Fibroblast of peridontal ligament (primary cell): ENCODE results near the gene PUM1.
"Not testable (repeated sequence)": the region's sequence is repeated elsewhere in the genome, so short reads cannot be mapped to it uniquely, and the experiment has no call there.

Source experiments
- DNase-seq: peaks from one replicate; pipeline ENCODE4 v3.0.0-alpha.2; 2010; ENCODE audit errors: extremely low read depth

The PUM1 gene

GRCh38 chr1:30998171-30998570, 67.3 kb downstream of the PUM1 start:
- DNase-seq, result no peak

- DNase-seq, result no peak
Observed at GRCh38 chr1:30997463-30998057, 68.0 kb downstream of the PUM1 start.

DNA sequence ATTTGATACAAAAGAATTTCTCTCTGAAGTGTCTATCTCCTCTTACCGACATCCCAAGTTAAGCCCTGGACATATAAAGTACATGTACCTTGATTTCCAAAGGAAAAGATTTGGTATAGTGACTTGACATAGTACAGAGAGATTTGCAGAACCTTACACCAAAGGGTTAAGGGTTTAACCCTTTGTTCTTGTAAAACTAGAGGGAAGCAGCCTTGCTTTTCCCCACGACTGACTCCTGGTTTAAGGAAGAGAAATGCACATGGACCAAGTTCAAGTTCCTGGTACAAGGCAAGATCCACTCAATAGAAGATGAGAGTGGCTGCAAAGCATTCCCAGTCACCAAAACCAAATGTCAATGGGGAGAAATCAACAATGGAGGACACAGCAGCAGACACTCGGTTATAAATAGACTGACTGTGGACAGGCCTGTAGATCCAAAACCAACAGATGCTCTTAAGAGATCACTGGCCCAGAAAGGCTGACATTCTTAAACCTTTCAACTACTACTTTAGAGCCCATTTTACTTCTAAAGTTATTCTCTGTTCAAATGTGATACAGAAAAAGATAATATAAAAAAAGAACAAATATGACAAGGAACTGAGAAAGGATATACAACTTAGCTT, 69.4 kb downstream of the PUM1 start:
- no peak for DNase-seq

GRCh38 chr1:30991862-30992606, 73.5 kb downstream of the PUM1 start:
- DNase-seq, result no peak

GRCh38 chr1:30990591-30990990, 74.9 kb downstream of the PUM1 start:
- no peak for DNase-seq

- no peak for DNase-seq
Observed at GRCh38 chr1:30988045-30988444, 77.5 kb downstream of the PUM1 start.

- peak; percentile 39 for DNase-seq
Observed at GRCh38 chr1:30986755-30987154, 78.8 kb downstream of the PUM1 start.

GRCh38 chr1:30984991-30985503, 80.5 kb downstream of the PUM1 start:
- DNase-seq, result no peak

DNA sequence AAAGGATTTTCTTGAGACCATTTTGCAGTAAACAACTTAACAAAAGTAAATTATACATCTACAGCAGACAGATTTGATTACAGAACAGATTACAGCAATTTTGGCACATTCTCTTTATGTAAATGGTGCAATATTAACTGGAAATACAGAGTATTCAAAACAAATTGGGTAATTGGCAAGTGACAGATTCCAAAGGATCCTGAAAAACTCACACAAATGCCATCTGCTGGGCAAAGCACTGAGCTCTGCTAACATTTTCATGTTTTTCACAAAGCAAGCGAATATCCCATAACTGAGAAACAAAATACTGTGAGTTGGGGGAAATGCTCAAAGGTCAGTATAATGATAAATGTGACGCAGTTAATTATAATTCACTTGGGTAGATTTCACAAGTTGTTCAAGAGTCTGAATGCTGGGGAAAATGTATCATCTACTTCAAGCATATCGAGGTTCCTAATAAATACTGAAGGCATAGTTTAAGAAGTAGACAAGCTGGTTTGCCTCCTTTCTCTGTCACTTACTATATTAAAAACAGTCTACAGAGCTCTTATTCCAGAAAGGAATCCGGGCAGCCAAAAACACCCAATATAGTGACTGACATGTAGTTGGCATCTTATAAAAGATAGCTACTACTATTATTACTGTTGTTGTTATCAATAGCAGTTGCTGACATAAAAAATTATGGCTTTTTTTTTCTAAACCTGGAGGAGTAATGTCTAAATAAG, 81.2 kb downstream of the PUM1 start:
- peak; percentile 25 for DNase-seq

GRCh38 chr1:30982937-30983336, 82.6 kb downstream of the PUM1 start:
- peak; percentile 83 for DNase-seq

DNA sequence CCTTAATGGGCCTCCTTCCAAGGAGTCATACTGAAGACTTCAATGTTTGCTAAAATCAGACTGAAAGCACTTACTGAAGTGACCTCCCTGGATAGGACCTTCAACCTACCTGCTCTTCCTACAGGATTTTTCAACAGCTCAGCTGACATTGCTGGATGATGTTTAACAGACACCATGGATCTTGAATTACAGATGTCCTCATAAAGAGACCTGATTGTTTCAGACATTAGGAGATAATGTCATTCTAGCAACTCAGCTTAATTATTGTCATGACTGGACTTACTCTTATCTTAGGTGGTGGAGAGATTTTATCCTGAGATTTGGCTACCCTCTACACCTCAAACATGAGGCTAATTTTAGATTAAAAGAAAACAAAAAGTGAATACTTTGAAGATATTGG, 83.1 kb downstream of the PUM1 start:
- no peak for DNase-seq

DNA sequence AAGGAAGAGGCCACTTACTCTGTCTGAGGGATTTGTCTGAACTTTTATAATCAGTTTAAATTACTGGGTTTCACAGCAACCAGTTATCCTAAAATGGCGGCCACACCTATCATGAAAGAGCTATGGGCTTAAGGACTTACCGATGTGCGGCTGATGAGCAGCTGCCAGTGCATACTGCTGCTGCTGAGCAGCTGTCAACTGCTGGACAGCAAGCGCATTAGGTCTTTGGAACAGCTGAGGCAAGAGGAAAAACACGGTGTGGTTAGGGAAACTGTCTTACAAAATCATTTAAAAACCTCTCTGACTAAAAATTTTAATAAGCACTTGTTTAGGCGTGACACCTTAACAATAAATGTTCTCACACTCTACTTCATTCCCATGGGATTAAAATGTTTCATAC, 84.3 kb downstream of the PUM1 start:
- DNase-seq, result no peak

- no peak for DNase-seq
Observed at GRCh38 chr1:30977511-30977910, 88.0 kb downstream of the PUM1 start.

DNA sequence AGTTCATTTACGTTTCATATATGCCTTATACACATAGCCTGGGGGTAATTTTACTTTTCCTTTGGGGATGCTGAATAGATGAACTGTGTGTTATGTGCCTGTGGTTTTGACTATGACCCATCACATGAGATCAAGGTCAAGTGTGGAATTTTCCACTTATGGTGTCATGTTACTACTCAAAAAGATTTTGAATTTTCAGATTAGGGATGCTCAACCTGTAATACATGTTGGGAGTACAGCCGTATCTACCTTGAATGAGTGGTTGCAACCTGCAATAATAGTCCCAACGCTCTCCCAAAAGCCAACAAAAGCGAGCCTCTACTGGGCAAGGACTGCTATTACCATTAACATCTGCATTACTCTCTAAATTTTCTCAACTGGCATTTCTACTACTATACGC, 88.4 kb downstream of the PUM1 start:
- peak; percentile 74 for DNase-seq

DNA sequence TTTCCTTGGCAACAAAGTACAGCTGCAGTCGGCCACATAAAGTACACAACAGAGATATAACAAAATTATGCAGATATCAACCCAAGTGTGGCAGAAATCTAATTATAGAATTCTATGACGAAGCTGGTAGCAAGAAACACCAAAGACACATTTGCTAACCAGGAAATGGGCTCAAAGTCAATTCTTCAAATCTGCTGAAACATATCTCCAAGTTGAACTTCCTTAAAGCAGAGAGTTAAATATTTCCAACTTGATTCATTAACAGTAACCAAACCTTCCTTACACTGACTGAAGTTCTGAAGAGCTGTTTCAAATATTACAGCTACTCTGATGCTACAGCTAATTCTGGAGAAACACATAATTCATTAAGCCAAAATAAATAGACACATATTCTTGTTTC, 89.4 kb downstream of the PUM1 start:
- DNase-seq, result peak; percentile 78

DNA sequence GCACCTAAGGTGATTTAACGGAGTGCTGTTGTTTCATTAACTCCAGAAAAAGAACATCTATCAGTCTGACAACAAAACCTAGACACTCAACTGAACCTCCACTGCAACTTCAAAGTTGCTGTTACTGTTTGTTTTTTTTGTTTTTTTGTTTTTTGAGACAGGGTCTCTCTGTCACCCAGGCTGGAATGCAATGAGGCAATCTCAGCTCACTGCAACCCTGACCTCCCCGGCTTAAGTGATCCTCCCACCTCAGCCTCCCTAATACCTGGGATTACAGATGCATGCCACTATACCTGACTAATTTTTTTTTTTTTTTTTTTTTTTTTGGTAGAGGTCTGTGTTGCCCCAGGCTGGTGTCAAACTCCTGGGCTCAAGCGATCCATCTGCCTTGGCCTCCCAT, 90.3 kb downstream of the PUM1 start:
- DNase-seq, result no peak

GRCh38 chr1:30974536-30974935, 91.0 kb downstream of the PUM1 start:
- no peak for DNase-seq

DNA sequence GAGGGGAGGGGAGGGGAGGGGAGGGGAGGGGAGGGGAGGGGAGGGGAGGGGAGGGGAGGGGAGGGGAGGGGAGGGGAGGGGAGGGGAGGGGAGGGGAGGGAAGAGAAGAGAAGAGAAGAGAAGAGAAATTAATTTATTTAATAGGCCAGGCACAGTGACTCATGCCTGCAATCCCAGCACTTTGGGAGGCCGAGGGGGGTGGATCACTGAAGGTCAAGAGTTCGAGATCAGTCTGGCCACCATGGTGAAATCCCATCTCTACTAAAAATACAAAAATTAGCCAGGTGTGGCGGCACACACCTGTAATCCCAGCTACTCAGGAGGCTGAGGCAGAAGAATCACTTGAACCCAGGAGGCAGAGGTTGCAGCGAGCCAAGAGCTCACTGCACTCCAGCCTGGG, 93.2 kb downstream of the PUM1 start:
- DNase-seq, result not testable (repeated sequence)

DNA sequence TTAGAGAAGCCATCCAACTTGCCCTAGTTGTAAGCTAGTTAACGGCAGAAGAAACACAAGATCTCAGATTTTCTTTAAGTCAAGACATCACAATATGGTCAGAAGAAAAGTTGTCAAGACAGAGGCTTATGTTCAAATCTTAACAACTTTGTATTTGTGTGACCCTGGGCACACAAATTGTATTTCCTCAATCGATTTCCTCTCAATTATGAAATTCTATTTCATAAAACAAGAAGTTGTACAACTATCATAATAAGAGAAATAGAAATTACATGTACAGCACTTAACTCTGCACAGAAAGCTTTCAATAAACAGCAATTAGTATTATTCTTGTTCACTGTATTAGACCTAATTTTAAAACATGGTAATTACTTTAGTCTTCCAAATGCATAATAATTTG, 94.0 kb downstream of the PUM1 start:
- no peak for DNase-seq

DNA sequence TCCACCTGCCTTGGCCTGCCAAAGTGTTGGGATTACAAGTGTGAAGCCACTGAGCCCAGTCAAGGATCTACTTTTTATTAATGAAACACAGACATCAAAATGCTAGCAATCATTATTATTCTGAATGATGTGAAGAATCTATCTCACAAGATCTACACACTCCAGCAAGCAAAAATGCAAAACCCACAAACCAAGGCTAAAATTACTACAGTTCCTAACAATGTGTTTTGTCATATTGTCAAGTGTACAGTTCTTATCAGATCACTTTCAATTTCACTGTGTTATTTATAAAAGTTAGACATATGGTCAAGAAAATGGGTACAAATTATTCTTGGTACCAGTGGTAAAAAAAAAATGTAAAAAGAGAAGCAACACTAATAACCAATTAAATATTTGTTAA, 95.6 kb downstream of the PUM1 start:
- no peak for DNase-seq

DNA sequence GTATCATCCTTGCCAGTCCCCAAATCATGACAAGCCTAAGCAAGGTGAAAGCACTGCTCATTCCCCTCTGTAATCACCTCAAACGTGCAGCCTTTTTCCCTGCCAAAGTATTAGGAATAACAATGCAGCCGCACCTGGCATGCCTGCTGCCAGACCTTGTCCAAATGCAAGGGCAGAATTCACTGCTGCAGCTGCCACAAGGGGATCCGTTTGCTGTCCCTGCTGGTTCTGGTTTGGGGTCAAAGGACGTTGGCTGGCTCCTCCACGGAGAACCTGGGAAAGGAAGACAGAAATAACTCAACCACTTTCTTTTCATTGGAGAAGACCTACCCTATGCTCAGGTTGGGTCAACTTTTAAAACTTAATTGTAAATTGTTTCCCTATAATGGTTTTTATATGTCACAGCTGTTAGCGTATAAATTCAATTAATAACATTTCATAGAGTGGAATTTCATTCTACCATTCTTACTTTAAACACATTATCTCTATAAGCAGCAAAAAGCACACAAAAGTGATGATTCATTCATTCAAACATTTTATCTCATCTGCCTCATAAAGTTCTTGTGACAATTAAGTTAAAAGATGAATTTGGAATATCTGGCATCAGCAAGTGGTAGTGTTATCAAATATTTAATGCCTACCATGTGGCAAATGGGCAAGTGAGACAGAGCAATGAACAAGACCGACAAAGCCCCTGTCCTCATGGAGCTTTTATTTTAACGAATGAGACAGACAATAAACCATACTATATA, 97.1 kb downstream of the PUM1 start:
- DNase-seq, result no peak
